ENCODE results near the gene C19orf38.

C19orf38 gene

GRCh38 chr19:10888421-10888866 lies 40.2 kb downstream of the C19orf38 start:
- CTCF ChIA-PET = interaction anchor here (0.6 to 3.6 kb wide), 18 partner anchors 9 to 238 kb away, joined by 3 to 28 read pairs (median 4); partner anchors contain the start of gene CARM1
- no peak for TF ChIP-seq CTCF (IDR thresholded peaks at IDR 0.05; ENCODE audit: control extremely low read depth, extremely low read depth, low read depth, missing control alignments)
- POLR2A ChIA-PET = interaction anchor here (0.6 to 2.0 kb wide), 4 partner anchors 9 to 31 kb away, joined by 3 to 12 read pairs (median 4); no protein-coding TSS in a partner anchor
- peak; percentile 63 for DNase-seq (ENCODE audit: extremely low spot score)

GRCh38 chr19:10889880-10890279 lies 41.7 kb downstream of the C19orf38 start:
- CTCF ChIA-PET = interaction anchor here (1.2 to 3.6 kb wide), 4 partner anchors 12 to 31 kb away, joined by 4 to 28 read pairs (median 10); partner anchors contain the start of gene CARM1
- DNase-seq (ENCODE audit: extremely low spot score) = no peak
- no peak for TF ChIP-seq CTCF (IDR thresholded peaks at IDR 0.05; ENCODE audit: control extremely low read depth, extremely low read depth, low read depth, missing control alignments)
- POLR2A ChIA-PET = no interaction called here

- ChIA-PET CTCF (interaction anchor here (1.2 to 2.4 kb wide), 3 partner anchors 10 to 30 kb away, joined by 4 to 8 read pairs (median 6); no protein-coding TSS in a partner anchor), POLR2A (no interaction called here)
- DNase-seq (ENCODE audit: extremely low spot score) = no peak
- TF ChIP-seq CTCF (IDR thresholded peaks at IDR 0.05; ENCODE audit: control extremely low read depth, extremely low read depth, low read depth, missing control alignments) = no peak
Observed at GRCh38 chr19:10891405-10892086, 43.3 kb downstream of the C19orf38 start.

- POLR2A ChIA-PET = no interaction called here
- no peak for TF ChIP-seq CTCF (IDR thresholded peaks at IDR 0.05; ENCODE audit: control extremely low read depth, extremely low read depth, low read depth, missing control alignments)
- CTCF ChIA-PET = interaction anchor here (1.9 to 2.4 kb wide), 2 partner anchors 11 to 15 kb away, joined by 6 to 8 read pairs; no protein-coding TSS in a partner anchor
Observed at GRCh38 chr19:10892256-10892655, 44.0 kb downstream of the C19orf38 start.

GRCh38 chr19:10894911-10895213 lies 46.6 kb downstream of the C19orf38 start:
- no peak for DNase-seq (ENCODE audit: extremely low spot score)
- CTCF ChIA-PET = interaction anchor here (2.0 kb wide), 1 partner anchor 22 kb away, joined by 4 read pairs; no protein-coding TSS in a partner anchor
- no peak for TF ChIP-seq CTCF (IDR thresholded peaks at IDR 0.05; ENCODE audit: control extremely low read depth, extremely low read depth, low read depth, missing control alignments)
- POLR2A ChIA-PET = interaction anchor here (0.6 kb wide), 1 partner anchor 599 kb away, joined by 9 read pairs; no protein-coding TSS in a partner anchor

More at GRCh38 chr19:10892256-10892655, 44.0 kb downstream of the C19orf38 start:
- no peak for DNase-seq (ENCODE audit: extremely low spot score)

GRCh38 chr19:10895363-10895762 lies 47.1 kb downstream of the C19orf38 start:
- ChIA-PET CTCF (interaction anchor here (2.0 kb wide), 1 partner anchor 23 kb away, joined by 4 read pairs; no protein-coding TSS in a partner anchor), POLR2A (no interaction called here)
- no peak for DNase-seq (ENCODE audit: extremely low spot score)
- TF ChIP-seq CTCF (IDR thresholded peaks at IDR 0.05; ENCODE audit: control extremely low read depth, extremely low read depth, low read depth, missing control alignments) = no peak

Measured in GM10248 (cell line).